ENCODE results near the gene INSYN2B.

DNA sequence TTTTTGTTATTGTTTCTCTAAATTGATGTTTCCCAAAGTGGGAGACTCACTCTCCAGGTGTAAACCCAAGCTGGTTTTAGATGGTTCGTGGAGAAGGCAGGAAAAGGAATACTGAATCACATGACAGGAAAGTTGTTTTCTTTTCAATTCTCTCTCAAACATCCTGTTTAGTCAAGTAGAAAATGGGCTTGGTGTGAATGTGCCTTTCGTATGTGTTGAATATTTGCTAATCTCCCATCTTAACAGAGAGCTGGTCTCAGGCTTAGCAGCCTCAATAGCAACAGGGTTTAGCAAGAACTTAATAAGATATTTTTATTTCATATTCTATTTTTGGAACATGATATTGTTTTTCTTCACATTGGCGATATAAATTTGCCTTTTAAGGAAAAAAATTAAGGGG lies 119.7 kb downstream of the INSYN2B start:
- TF ChIP-seq, protein P1, sequence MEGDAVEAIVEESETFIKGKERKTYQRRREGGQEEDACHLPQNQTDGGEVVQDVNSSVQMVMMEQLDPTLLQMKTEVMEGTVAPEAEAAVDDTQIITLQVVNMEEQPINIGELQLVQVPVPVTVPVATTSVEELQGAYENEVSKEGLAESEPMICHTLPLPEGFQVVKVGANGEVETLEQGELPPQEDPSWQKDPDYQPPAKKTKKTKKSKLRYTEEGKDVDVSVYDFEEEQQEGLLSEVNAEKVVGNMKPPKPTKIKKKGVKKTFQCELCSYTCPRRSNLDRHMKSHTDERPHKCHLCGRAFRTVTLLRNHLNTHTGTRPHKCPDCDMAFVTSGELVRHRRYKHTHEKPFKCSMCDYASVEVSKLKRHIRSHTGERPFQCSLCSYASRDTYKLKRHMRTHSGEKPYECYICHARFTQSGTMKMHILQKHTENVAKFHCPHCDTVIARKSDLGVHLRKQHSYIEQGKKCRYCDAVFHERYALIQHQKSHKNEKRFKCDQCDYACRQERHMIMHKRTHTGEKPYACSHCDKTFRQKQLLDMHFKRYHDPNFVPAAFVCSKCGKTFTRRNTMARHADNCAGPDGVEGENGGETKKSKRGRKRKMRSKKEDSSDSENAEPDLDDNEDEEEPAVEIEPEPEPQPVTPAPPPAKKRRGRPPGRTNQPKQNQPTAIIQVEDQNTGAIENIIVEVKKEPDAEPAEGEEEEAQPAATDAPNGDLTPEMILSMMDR (IDR thresholded peaks at IDR 0.05; ENCODE audit: low read length) = no peak
- TF ChIP-seq EZH2 (IDR thresholded peaks at IDR 0.05; ENCODE audit: borderline replicate concordance, low read length) = no peak

Data from OCI-LY1 (cell line).